ENCODE data around the gene TTC3.

The TTC3 gene

DNA sequence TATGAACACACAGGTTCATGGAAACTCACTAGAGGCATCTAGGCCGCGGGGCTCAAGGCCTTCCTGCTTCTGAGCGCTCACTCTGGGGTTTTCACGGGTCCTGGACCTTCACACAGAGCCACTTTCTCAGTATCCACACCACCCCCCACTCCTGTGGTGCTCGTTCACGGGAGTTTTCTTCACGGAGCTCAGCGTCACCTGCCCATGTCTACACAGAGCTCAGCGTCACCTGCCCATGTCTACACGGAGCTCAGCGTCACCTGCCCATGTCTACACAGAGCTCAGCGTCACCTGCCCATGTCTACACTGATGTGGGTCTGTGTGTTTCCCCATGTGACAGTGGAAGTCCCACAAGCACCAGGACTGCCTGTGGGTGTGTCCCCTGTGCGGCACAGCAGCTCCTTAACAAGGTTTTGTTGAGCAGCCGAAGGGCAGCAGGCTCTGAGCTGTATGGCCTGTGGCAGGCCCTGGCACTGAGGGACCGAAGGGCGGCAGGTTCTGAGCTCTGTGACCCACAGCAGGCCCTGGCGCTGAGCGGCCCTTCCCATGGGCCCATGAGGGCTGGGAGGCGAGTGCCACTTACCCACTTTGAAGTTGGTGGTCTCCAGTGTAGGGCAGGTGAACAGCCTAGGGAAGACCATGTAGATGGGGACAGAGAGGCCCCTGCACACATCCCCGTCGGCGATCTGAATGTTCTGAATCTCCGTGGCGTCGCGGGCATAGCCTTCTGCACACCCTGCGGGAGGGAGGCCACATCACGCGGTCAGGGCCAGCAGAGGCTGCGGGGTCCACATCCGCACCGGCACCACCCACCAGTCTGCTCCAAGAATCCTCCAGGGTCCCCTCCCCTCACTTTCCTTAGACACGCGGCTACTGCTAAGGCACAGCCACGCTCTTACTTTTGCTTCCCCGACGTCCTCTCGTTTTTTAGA lies 154.3 kb downstream of the TTC3 start:
- no peak for DNase-seq

DNA sequence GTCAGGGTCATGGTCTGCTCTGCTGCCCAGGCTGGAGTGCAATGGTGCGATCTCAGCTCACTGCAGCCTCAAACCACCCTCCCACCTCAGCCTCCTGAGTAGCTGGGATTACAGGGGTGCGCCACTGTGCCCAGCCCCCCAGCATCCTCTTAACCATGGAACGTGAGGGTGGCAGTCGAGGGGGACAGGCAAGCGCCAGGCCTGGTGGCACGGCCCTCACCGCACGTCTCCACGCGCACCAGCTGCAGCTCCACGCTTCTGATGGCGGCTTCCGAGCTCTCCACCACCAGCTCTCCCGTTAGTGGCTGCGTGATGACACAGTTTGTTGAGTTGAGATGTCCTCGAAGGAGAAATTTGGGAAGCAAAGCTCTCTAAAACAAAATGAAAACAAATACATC lies 154.9 kb downstream of the TTC3 start:
- DNase-seq: no peak

DNA sequence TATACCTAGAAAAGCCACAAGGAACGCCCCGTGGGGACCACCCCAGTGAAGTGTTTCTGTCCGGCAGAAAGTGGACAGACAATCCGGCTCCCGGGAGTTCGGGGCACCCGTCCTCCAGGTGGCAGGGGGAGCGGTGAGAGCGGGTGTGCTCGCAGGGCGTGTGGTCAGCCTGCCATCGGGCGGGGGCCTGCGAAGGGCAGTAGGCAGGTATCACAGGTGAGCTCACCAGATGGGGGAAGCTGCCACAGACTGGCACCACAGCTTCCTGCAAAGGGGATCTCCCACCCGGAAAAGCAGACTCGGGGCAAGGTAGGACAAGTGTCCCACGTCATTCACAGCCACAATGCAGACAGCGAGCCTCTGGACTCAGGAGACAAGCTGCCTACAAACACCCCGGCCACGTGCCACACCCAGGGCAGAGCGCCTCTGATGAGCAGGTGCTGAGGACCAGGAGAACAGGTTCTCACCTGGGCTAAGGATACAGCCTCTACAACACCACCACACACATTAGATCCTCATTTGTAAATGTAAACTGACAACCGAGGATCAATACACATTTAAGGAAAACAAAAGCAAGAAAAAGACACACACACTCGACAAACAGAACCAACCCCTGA lies 157.7 kb downstream of the TTC3 start:
- DNase-seq: no peak

DNA sequence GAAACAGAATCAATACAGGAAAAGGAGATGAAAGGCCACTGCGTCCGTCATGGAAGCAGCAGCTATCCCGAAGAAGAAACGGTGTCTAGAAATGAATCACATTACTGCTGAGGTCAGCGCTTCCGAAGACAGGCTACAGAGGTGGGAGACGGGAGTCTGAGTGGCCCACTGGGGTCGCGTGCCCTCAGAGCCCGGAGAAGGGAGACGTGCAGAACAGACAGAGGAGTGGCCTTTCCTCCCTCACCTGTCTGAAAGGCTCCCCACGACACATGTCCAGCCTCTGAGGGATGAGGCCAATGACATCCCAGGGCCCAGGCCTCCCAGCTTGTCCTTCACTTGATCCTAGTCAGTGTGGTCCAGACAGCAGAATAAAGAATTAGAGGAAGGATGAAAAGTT lies 158.2 kb downstream of the TTC3 start:
- DNase-seq: no peak

GRCh38 chr21:37231671-37232070 lies 158.6 kb downstream of the TTC3 start:
- no peak for DNase-seq

DNA sequence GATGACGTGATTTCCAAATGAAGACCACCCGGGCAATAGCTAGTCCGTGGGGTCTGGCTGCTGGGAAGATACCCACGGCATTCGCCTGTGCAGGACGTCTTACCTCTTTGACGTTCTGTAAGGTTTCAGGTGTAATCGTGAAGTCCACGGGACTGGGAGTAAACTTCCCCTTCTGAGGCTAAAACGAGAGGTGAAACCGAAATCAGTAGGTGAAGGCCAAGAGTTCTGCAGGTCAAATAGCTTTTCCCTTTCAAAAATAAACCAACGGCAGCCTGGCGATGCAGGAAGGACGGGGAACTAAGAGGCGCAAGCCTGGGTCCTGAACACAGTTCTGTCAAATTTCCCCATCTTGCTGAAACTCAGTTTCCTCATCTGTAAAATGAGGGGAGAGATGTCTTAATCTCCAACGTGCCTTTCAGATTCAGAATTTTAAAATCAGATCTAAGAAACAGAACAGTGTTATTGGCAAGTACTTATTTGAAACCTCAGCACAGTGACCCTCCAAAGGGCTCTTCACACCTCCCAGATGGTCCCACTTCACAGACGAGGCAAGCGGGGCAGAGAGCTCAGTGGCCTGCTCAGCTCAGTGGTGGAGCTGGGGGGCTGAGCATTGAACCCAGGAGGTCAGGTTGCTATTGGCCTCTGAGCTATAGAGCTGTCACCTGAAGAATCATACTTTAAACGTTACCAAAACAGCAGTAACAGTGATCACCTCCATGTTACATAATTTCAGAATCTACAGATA lies 159.4 kb downstream of the TTC3 start:
- no peak for DNase-seq

- no peak for DNase-seq
Measured at GRCh38 chr21:37233551-37234146, 160.6 kb downstream of the TTC3 start.

DNA sequence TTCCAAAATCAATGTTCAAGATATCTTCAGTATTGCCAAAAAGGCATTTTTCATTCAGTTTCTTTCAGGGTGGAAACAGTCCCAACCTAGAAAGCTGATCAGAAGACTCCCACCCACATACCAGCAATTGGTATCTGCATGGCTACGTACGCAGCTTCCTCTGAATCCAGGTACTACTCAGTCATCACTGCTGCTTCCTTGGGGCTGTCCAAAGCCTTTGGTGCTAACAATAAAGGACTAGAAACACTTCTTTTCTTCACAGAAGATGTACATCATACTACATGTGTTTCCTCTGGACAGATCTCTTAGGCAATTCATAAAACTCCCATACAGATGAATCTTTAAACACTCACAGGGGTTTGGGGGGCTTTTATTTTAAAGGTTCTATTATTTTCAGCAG lies 164.3 kb downstream of the TTC3 start:
- DNase-seq: no peak

DNA sequence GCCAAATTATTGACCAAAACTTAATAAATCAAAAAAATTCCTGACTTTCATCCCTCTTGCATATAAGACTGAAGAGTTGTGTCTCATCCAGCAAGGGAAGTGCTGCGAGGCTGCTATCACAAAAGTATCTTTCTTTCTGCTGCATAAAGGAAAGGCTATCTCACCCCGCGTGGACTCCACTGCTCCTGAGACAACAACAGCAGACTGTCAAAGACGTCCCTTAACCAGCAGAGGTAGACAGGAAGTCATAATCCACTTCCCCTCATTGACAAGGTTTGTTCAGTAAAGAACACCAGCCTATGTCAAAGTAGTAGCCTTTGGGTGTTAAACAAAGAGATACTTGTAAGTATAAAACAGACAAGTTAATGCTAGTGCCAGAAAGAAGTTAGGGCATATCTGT lies 164.7 kb downstream of the TTC3 start:
- no peak for DNase-seq

- DNase-seq: no peak
Measured at GRCh38 chr21:37240978-37241377, 167.9 kb downstream of the TTC3 start.

GRCh38 chr21:37241426-37241825 lies 168.4 kb downstream of the TTC3 start:
- DNase-seq: no peak

DNA sequence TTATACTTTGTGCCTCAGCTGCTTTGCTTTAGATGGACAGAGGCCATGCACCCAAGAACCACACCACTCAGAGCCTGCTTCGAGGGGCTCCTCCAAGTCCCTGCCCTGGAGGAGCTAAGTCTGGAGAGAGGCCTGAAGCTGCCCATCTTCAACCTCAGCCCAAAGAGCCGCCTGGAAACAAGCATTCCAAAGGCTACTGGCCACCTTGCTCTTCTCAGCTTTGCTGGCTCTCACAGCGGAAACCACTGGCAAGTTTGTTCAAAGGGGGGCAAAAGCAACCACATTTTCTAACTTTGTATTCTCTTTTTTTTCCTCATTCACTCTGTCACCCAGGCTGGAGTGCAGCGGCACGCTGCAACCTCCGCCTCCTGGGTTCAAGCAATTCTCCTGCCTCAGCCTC lies 170.9 kb downstream of the TTC3 start:
- no peak for DNase-seq

DNA sequence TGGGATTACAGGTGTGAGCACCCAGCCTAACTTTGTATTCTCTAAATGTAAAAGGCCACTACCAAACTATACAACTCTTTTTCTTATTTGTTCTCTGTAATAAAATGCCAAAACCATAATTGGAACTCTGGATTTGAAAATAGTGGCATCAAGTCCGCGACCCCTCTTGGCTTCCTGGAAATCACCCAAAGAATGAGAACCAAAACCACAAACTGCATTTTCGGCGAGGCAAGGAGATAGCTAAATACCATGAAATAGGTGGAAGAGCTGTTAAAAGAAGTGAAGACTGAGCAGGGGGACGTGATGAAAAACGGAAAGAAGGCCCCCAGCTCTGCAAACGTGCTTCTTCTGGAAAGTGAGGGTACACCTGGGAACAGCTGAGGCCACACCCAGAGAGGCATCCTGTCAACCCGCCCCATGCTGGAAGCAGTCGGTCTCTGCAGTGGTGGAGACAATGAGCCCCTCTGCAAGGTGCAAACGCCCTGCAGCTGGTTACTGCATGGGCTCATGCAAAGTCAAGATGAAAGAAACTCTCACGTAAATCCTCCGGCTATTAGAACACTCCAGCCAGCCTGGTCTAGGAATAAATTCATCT lies 171.5 kb downstream of the TTC3 start:
- DNase-seq: no peak

GRCh38 chr21:37245151-37245550 lies 172.1 kb downstream of the TTC3 start:
- DNase-seq: no peak

- no peak for DNase-seq
Measured at GRCh38 chr21:37248298-37248697, 175.2 kb downstream of the TTC3 start.

GRCh38 chr21:37249112-37249904 lies 176.3 kb downstream of the TTC3 start:
- no peak for DNase-seq

DNA sequence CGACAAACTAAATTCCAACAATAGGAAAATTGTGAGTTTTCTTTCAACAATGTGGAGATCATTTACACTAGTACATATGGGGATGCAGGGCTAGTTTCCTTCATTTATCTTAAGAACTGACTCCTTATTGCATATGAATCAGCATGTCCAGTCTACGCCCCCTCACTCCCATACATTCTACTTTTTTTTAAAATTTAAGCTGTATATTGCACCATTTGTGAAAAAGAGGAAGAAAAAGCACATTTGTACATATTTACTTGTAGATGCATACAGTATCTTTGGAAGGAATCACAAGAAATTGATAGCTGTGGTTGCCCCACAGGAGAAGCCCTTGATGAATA lies 178.2 kb downstream of the TTC3 start:
- no peak for DNase-seq

Data from GOT3 (cell line).